RPMI7951 (cell line): Measurements from ENCODE around the gene NECTIN2. TPM values are rescaled to one million over a fixed set of nuclear protein-coding genes. Genes with fewer than 3 reads are reported as not detected.

ENCODE experiments used
- DNase-seq: peaks from one replicate; pipeline ENCODE4 v3.0.0-alpha.2; 2012; ENCODE audit warnings: low read depth
- total RNA-seq: library from RNA; depleted of rRNA; stranded (reverse); fragments of >200 nt; shearing (Covaris generic); gene quantifications from 2 replicates; pipeline ENCODE4 v1.2.3, GENCODE V29; 2014; rRNA removed

The NECTIN2 gene
- 49.3 and 51.0 TPM in 2 replicates for total RNA-seq

GRCh38 chr19:44845612-44846454 is at the start of gene NECTIN2:
NECTIN2 (plus strand) TSS chr19:44846297; CDS start chr19:44846526, 229 bp downstream.
- peak; percentile 95 for DNase-seq

- no peak for DNase-seq
Measured at GRCh38 chr19:44796701-44797115, 49.4 kb upstream of the NECTIN2 start.

DNA sequence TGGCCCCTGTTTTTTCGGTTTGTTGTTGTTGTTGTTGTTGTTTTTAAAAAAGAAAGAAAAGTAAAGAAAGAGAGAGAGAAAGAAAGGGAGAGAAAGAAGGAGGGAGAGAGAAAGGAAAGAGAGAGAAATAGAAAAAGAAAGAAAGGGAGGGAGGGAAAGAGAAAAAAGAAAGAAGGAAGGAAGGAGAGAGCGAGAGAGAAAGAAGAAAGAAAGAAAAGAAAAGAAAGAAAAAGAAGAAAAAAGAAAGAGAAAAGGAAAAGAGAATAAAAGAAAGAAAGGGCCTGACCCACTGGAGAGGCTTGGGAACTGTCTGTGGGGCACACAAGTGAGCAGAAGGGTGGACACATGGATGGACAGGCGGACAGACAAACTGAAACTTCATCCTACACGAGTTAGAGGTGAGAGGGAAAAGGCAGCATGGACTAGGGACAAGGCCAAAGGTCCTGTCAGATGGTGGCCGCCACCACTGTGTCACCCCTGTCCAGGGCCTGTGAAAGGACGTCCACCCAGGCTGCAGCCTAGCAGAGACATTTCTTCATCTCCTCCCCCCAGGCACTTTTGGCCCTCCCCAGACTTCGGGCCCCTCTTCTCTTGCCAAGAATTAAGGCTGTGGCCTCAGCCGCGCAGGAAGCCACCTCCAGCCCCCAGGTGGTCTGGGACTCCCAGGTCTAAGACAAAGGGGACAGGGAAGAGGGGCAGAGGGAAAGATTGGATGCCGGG is 46.3 kb upstream of the NECTIN2 start:
- DNase-seq, result no peak

DNA sequence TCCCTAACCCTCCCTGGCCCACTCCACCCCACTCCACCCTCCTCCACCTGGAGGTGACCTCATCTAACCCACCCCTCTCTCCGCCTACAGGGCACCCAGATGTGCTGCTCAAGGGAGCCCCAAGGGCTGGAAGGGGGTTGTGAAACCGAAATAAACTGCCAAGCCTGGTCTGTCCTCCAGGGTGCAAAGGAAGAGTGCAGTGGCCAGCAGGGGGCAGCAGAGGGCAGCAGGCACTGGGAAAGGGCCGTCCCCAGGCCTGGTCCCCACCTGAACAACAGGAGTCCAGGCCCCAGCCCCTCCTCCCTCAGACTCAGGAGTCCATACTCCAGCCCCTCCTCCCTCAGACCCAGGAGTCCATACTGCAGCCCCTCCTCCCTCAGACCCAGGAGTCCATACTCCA is 45.6 kb upstream of the NECTIN2 start:
- DNase-seq, result peak; percentile 68

DNA sequence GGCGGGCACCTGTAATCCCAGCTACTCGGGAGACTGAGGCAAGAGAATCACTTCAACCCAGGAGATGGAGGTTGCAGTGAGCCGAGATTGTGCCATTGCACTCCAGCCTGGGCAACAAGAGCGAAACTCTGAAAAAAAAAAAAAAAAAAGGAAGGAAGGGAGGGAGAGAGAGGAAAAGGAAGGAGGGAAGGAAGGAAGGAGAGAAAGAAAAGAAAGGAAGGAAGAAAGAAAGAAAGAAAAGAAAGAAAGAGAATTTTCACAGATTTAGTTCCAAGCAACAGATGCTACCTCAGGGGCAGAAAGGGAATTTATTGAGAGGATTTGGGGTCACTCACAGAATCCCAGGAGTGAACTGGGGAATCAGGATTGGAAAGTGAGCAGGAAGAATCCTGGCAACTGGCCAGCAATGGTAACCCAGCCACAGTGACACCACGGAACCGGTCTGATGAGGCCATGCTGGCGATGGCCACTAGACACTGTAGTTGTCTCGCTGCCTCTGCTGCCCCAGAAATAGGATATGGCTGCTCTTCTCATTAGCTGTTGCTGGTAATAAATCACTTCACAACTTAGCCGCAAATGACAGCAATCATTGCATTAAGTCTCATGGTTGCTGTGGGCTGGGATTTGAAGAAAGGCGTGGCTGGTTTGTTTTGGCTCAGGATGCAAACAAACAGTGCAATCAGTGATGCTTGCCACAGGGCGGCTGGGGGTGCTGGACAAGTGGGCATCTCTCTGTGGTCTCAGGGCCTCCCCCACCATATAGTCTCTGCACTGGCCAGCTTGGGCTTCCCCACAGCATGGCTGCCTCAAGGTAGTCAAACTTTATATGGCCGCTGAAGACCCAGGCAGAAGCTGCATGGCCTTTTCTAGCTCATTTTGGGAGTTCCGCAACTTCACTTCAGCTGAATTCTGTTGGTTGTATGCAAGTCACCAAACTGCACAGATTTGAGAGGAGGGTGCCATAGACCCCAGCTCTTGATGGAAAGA is 42.4 kb upstream of the NECTIN2 start:
- no peak for DNase-seq

GRCh38 chr19:44806291-44806690 is 39.8 kb upstream of the NECTIN2 start:
- no peak for DNase-seq

DNA sequence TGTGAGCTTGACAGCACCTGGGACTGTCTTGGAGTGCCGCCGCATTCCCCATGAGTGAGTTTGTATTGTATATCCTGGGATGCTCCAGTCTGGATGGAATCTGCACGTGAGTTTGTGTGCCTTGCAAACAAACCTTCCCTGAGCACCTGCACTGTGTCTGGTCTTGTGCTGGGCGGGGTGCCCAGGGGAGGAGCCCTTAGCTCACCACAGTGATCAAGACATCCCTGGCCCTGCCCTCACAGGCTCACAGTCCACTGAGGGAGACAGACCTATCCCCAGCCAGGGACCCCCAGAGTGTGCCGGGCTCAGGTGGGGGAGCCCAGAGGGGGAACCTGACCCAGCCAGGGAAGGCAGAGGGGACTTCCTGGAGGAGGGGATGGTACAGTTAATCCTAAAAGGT is 38.9 kb upstream of the NECTIN2 start:
- no peak for DNase-seq

- peak; percentile 38 for DNase-seq
Measured at GRCh38 chr19:44807652-44808462, 38.2 kb upstream of the NECTIN2 start.

DNA sequence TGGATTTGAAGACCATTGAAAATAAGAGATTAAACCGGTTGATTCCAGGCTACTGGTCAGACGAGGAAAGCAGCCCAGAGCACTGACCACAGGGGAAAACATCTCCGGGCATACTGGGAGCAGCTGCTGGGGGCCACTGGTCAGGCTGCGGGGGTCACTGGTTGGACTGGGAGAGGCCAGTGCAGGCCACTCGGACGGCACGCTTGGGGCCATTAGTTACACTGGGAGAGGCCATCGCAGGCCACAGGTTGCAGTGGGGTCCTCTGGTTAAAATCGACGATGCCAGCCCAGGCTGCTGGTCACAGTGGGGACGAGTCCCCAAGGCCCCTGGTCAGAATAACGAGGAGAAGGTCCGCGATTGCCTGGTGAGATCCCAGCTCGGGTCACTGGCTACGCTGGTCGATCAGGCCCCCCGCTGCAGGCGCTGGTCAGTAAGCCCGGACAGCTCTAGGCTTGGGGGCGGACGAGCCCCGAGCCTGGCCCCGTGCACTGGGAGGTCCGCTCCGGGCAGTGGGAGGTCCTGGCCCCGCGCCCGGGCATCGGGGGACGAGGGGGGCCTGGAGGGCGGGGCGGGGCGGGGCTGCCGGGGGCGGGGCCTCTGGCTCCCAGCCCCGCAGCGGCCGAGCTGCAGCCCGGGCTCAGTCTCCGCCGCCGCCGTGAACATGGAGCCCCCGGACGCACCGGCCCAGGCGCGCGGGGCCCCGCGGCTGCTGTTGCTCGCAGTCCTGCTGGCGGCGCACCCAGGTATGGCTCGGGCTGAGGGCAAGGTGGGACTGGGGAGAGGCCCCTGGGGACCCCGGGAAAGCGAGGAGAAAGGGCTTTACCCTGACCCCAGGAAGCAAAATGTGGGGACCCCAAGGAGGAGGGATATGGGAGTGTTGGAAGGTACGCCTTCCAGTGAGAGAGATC is 37.4 kb upstream of the NECTIN2 start, which contains the start of gene BCAM:
TSS of gene BCAM (plus strand) at position 641 of the 909 bp plus-strand sequence. CDS start at position 663, 22 bp downstream.
- DNase-seq, result peak; percentile 74

DNA sequence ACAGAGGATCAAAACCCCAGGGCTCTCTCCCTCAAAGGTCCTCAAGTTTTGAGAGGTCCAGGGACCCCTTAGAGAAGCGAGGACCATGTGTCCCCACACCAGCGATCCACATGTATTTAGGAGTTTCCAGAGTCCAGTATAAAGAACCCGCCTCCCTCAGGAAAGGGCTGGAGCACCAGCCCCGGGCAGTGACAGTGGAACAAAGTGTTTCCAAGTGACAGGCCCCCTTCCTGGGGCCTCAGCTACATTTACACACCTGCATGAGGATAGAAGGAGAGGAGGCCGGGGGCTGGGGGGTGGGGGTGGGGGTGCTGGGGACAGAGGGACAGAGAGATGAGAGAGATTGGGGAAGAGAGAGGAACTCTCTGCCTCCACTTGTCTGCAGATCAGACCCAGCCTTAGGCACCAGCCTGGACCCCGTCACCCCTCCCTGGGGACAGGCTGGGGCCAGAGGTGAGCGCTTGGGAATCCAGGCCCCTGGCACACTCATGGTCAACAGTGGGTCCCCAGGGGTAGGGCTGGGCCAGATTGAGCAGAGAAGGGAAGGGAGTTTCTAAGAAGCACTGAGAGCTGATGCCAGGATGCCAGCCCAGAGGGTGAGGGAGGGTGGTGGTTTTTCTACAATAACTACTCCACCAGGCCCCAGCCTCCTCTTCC is 36.4 kb upstream of the NECTIN2 start:
- DNase-seq, result no peak

GRCh38 chr19:44810234-44811121 is 35.6 kb upstream of the NECTIN2 start:
- DNase-seq, result no peak

DNA sequence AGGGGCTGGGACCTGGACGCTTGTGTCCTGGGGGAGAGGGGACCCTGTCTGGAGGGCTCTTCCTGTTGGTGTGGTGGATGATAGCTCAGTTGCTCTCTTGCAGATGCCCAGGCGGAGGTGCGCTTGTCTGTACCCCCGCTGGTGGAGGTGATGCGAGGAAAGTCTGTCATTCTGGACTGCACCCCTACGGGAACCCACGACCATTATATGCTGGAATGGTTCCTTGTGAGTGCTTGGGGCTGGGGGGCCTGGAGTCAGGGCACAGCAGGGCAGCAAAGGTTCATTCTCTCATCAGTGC is 35.0 kb upstream of the NECTIN2 start:
- DNase-seq, result no peak

DNA sequence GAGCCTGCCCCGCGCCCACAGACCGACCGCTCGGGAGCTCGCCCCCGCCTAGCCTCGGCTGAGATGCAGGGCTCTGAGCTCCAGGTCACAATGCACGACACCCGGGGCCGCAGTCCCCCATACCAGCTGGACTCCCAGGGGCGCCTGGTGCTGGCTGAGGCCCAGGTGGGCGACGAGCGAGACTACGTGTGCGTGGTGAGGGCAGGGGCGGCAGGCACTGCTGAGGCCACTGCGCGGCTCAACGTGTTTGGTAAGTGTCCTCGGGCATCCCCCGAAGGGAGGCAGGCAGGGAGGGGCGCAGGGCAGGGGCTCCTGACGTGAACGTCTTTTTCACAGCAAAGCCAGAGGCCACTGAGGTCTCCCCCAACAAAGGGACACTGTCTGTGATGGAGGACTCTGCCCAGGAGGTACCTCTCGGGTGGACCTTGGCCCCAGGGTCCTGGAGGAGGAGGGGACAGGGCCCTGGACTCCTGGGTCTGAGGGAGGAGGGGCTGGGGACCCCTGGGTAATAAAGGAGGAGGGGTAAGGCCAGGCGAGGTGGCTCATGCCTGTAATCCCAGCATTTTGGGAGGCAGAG is 33.9 kb upstream of the NECTIN2 start:
- DNase-seq, result no peak

DNA sequence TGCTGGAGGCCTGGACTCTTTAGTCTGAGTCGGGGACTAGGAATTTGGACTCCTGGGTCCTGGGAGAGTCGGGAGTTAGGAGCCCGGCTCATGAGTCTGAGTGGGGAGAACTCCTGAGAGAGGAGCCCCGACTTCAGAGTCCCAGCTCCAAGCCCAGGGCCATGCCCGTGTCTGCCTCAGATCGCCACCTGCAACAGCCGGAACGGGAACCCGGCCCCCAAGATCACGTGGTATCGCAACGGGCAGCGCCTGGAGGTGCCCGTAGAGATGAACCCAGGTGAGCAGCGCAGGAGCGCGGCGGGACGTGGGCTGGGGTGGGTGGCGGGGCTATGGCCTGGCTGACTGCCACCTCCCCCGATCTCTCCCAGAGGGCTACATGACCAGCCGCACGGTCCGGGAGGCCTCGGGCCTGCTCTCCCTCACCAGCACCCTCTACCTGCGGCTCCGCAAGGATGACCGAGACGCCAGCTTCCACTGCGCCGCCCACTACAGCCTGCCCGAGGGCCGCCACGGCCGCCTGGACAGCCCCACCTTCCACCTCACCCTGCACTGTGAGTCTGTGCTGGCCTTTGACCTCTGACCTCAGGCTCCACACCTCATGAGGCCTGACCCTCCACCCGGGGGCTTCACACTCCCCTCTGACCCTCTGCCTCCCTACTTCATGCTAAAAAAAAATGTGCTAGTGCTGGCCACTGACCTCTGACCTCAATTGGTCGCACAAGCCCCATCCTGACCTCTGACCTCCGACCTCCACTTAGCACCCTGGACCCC is 32.8 kb upstream of the NECTIN2 start:
- DNase-seq, result no peak

DNA sequence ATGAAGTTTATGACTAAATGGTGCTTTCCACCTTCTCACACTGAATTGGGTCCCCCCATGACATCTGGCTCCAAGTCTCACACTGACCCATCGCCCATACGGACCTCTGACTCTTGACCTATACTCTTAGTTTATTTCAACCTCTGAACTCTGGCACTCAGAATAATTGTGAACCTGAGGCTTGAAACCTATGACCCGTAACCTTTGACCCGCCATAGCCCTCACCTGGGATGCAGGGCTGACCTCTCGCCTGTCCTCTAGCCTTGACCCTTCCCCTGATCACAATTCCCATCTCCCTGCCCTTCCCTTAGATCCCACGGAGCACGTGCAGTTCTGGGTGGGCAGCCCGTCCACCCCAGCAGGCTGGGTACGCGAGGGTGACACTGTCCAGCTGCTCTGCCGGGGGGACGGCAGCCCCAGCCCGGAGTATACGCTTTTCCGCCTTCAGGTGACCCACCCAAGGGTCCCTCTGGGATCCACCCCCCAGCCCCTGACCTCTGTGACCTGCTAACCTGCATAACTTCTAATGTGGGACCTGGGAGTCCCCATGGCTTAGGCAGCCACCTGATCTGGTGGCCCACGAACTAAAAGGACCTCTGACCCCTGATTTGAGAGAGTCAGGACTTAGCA is 32.1 kb upstream of the NECTIN2 start:
- no peak for DNase-seq

GRCh38 chr19:44814517-44814916 is 31.6 kb upstream of the NECTIN2 start:
- no peak for DNase-seq

GRCh38 chr19:44816301-44816700 is 29.8 kb upstream of the NECTIN2 start:
- DNase-seq, result no peak
